GM12878 (cell line): ENCODE measurements around the gene RFC1. TPM values are rescaled to one million over a fixed set of nuclear protein-coding genes. Genes with fewer than 3 reads are reported as not detected.

Experiments used
- ATAC-seq: fragments of 200-7000 bp; cut with Tn5 transposase; 3 replicates; pipeline ENCODE4 v1.9.1; 2020; ENCODE audit warnings: mild to moderate bottlenecking, moderate library complexity
- BruUV-seq: library from RNA; stranded (reverse); fragments of 400-500 nt; replicated peaks from 2 replicates; lab custom pipeline; 2021; lab: Mats Ljungman, UMichigan
- CTCF ChIA-PET: fragments of 300-600 bp; sonication (Branson Sonifier 250); formaldehyde crosslinking; extraction: SDS; loops from one replicate; lab custom pipeline; 2021; ENCODE audit warnings: inconsistent platforms; lab: Yijun Ruan, JAX
- POLR2A ChIA-PET: fragments of 350-600 bp; formaldehyde crosslinking; extraction: SDS; loops from one replicate; lab custom pipeline; 2021; ENCODE audit warnings: inconsistent platforms; lab: Charles Lee
- RAD21 ChIA-PET: fragments of 300-600 bp; sonication (Branson Sonifier 250); formaldehyde crosslinking; loops from one replicate; lab custom pipeline; 2023; ENCODE audit warnings: antibody characterized with exemption; ENCODE audit not compliant: unreplicated experiment; lab: Charles Lee
- SMC1A ChIA-PET: fragments of 300-600 bp; sonication (Branson Sonifier 250); formaldehyde crosslinking; loops from one replicate; lab custom pipeline; 2023; ENCODE audit not compliant: unreplicated experiment, uncharacterized antibody; lab: Charles Lee
- DNase-seq: peaks from one replicate; pipeline ENCODE4 v3.0.0-alpha.2; 2011; ENCODE audit warnings: low read depth, low spot score
- FAIRE-seq: peaks from 3 replicates; lab custom pipeline; 2011; peaks lifted over from hg19 to GRCh38; lab: Jason Lieb, UNC
- H2AFZ ChIP-seq: 2 replicates; pipeline ENCODE4 v1.6.0; 2011; ENCODE audit warnings: low read depth, low read length, control low read depth; ENCODE audit not compliant: control insufficient read depth
- H3K27ac ChIP-seq: 2 replicates; pipeline ENCODE4 v1.5.1; 2011; ENCODE audit warnings: control low read depth; ENCODE audit not compliant: control insufficient read depth, insufficient read depth
- H3K27me3 ChIP-seq, 2 experiments: replicated peaks in 1 of 2; 2 replicates each; pipeline versions ENCODE4 v1.6.0 to v1.6.1; 2011; ENCODE audit warnings: low read length in 1 of 2; ENCODE audit not compliant: control insufficient read depth in 2 of 2, insufficient read depth in 2 of 2
- H3K36me3 ChIP-seq, 2 experiments: 2 replicates each; pipeline ENCODE4 v1.5.1; 2011; ENCODE audit warnings: low read length in 1 of 2; ENCODE audit not compliant: control insufficient read depth in 2 of 2, insufficient read depth in 2 of 2
- H3K4me1 ChIP-seq: 2 replicates; pipeline ENCODE4 v1.6.1; 2011; ENCODE audit warnings: mild to moderate bottlenecking, low read length, moderate library complexity, mixed read lengths; ENCODE audit not compliant: control insufficient read depth, insufficient read depth
- H3K4me2 ChIP-seq: 2 replicates; pipeline ENCODE4 v1.6.0; 2011; ENCODE audit warnings: control low read depth; ENCODE audit not compliant: control insufficient read depth, insufficient read depth
- H3K4me3 ChIP-seq: fragments of 200-600 bp; sonication (generic); 2 replicates; pipeline ENCODE4 v1.5.1; 2016
- H3K79me2 ChIP-seq: 2 replicates; pipeline ENCODE4 v1.6.0; 2011; ENCODE audit warnings: low read length; ENCODE audit not compliant: control insufficient read depth, insufficient read depth
- H3K9ac ChIP-seq: 2 replicates; pipeline ENCODE4 v1.8.0; 2011; ENCODE audit warnings: low read length, control low read depth, mixed read lengths; ENCODE audit not compliant: control insufficient read depth, insufficient read depth
- H3K9me3 ChIP-seq: replicated peaks from 3 replicates; pipeline ENCODE4 v1.5.1; 2011; ENCODE audit warnings: mild to moderate bottlenecking, low read length; ENCODE audit not compliant: control insufficient read depth, insufficient read depth
- H4K20me1 ChIP-seq: 2 replicates; pipeline ENCODE4 v1.6.0; 2011; ENCODE audit not compliant: control insufficient read depth, insufficient read depth
- JUNB ChIP-seq: IDR thresholded peaks from 2 replicates; pipeline ENCODE4 v1.6.1; 2016; ENCODE audit warnings: antibody characterized with exemption, mild to moderate bottlenecking
- KAT2A ChIP-seq: conservative IDR thresholded peaks from 2 replicates; pipeline ENCODE4 v1.6.1; 2011; ENCODE audit warnings: low read depth, low read length; ENCODE audit not compliant: control insufficient read depth
- NFYA ChIP-seq: IDR thresholded peaks from 2 replicates; pipeline ENCODE4 v1.6.1; 2011; ENCODE audit warnings: low read depth, mild to moderate bottlenecking, low read length, improper control_type of control experiment, borderline replicate concordance
- POLR2AphosphoS2 ChIP-seq: IDR thresholded peaks from 2 replicates; pipeline ENCODE4 v1.6.1; 2011; ENCODE audit warnings: low read depth, mild to moderate bottlenecking, low read length, improper control_type of control experiment, moderate library complexity
- RELA ChIP-seq: fragments of 450-650 bp; IDR thresholded peaks from 2 replicates; pipeline ENCODE4 v1.8.0; 2014; ENCODE audit warnings: borderline replicate concordance; ENCODE audit not compliant: partially characterized antibody
- REST ChIP-seq: IDR thresholded peaks from 2 replicates; pipeline ENCODE4 v1.6.1; 2012; ENCODE audit warnings: mild to moderate bottlenecking, low read depth, low read length
- SUZ12 ChIP-seq: fragments of 200-600 bp; sonication (generic); IDR thresholded peaks from one replicate; pipeline ENCODE4 v1.6.1; 2018; ENCODE audit warnings: antibody characterized with exemption, mild to moderate bottlenecking; ENCODE audit not compliant: unreplicated experiment
- WGBS: methylation state at CpG from one replicate; pipeline ENCODE4 v1.1.6; 2016; ENCODE audit warnings: low lambda C conversion rate; ENCODE audit not compliant: insufficient replicate concordance, insufficient coverage; ENCODE audit errors: missing lambda C conversion rate; 5-methylcytosine and 5-hydroxymethylcytosine counted together
- in situ Hi-C: fragments of 300-500 bp; cut with MboI; formaldehyde crosslinking; loops from 9 replicates; pipeline ENCODE4 v1.14.3; 2018; ENCODE audit warnings: mixed read lengths
- intact Hi-C: fragments of 100-400 bp; cut with micrococcal nuclease; formaldehyde crosslinking; loops from one replicate; pipeline ENCODE4 v1.14.2; 2022; ENCODE audit not compliant: unreplicated experiment
- polyA plus RNA-seq, 11 experiments: library from polyadenylated mRNA; depleted of rRNA in 4 of 11; unstranded in 6 of 11; stranded (reverse) in 5 of 11; fragments of >200 nt; fragmentation: Nextera tagmentation in 4 of 11; fragmentation: Illumina TruSeq in 1 of 11; extraction: Ambion mirVana in 4 of 11; extraction: Trizol in 1 of 11; gene quantifications; 1 replicate in 1 of 11; 2 replicates in 10 of 11; pipeline versions ENCODE4 v1.2.1 to v1.2.3, GENCODE V29; 2011 to 2016; ENCODE audit warnings: inconsistent platforms in 2 of 11, missing spikeins in 2 of 11, low read depth in 1 of 11
- total RNA-seq, 4 experiments: library from RNA; depleted of rRNA in 3 of 4; stranded (reverse); fragments of >200 nt in 3 of 4; fragmentation: Illumina TruSeq in 1 of 4; extraction: Trizol in 1 of 4; gene quantifications; 2 replicates each; pipeline versions ENCODE4 v1.2.1 to v1.2.3, GENCODE V29; 2013 to 2021

The RFC1 gene
- total and polyA plus RNA-seq, 10 of the 15 experiments (the other 5 are each of a cell fraction or from before 2014, with no cell fraction given) = 22.5 to 67.8 (median 40.3) TPM

DNA sequence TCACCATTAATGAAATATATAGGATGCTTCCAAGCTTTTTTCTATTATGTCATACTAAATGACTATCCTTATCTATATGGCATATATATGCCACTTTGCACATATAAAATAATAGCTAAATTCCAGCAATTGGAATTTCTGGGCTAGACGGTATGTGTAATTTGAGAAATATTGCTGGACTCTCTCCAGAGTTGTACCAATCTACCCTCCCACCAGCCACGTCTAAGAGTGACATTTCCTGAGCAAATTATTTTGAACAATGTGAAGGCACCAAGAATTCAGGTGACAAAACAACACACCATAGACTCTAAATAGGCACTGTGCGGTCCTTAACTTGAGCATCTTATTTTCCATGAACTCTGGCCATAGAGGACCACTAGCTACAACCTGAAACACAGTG is 62.3 kb downstream of the RFC1 start:
- TF ChIP-seq RELA (no peak), JUNB (no peak), POLR2AphosphoS2 (no peak)
- no peak for FAIRE-seq
- Histone ChIP-seq H3K9me3 (no peaks in the 10 kb centered on the region), H4K20me1 (no peaks in the 10 kb centered on the region), H3K4me3 (no peak overlapping the region), H3K27me3 (no peaks in the 10 kb centered on the region), H3K27ac (no peak overlapping the region), H3K36me3 (peaks cover 17 to 36% of the 10 kb centered on the region in 2 experiments; a peak in 3 of 4 replicates), H3K4me2 (no peak overlapping the region), H3K4me1 (no peaks in the 10 kb centered on the region), H3K79me2 (no peaks in the 10 kb centered on the region), H3K9ac (no peak overlapping the region), H2AFZ (no peak overlapping the region)
- BruUV-seq = no TSS peak
- CTCF ChIA-PET = interaction anchor here (1.3 kb wide), 1 partner anchor 107 kb away, joined by 3 read pairs; no protein-coding TSS in a partner anchor
- POLR2A ChIA-PET = no interaction called here
- intact Hi-C loops (no loop called here), in situ Hi-C loops (no loop called here)
- DNase-seq = no peak
- SMC1A ChIA-PET = no interaction called here
- ATAC-seq = no peak
- WGBS = 100% methylated on average over 3 of the region's 3 CpGs
- RAD21 ChIA-PET = no interaction called here

DNA sequence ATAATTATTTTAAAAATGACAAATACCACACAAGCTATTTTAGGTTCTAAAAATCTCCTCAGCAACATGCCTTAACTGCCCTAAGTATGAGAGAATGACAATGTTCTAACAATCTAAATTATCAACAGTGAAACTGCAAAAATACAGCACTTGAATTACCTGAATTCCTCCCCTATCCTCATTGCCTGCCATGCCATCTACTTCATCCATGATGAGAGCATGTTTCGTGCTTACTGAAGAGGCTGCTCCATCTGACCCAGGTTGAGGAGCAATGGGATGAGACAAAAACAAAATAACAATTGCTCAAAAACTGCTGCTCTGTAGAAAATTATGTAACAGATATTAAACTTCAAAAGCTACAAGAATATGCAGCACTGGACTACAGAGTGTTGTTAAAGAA is 63.3 kb downstream of the RFC1 start:
- H3K9ac ChIP-seq = no peak overlapping the region
- no peak overlapping the region for H3K4me3 ChIP-seq
- no TSS peak for BruUV-seq
- FAIRE-seq = no peak
- CTCF ChIA-PET = no interaction called here
- H3K27ac ChIP-seq = no peak overlapping the region
- POLR2A ChIA-PET = interaction anchor here (0.6 to 1.2 kb wide), 3 partner anchors 11 to 833 kb away, joined by 3 read pairs; no protein-coding TSS in a partner anchor
- in situ Hi-C loops = no loop called here
- H3K27me3 ChIP-seq = no peaks in the 10 kb centered on the region
- H2AFZ ChIP-seq = no peak overlapping the region
- TF ChIP-seq SUZ12 (no peak), KAT2A (no peak), REST (no peak), NFYA (no peak)
- no peak overlapping the region for H3K4me2 ChIP-seq
- SMC1A ChIA-PET = interaction anchor here (0.7 kb wide), 2 partner anchors 168 to 549 kb away, joined by 3 read pairs; no protein-coding TSS in a partner anchor
- RAD21 ChIA-PET = no interaction called here
- peaks cover 15 to 33% of the 10 kb centered on the region in 2 experiments; a peak in 3 of 4 replicates for H3K36me3 ChIP-seq
- no peaks in the 10 kb centered on the region for H3K79me2 ChIP-seq
- intact Hi-C loops = no loop called here
- no peak for ATAC-seq
- H4K20me1 ChIP-seq = no peaks in the 10 kb centered on the region
- no peaks in the 10 kb centered on the region for H3K4me1 ChIP-seq
- no peak for DNase-seq
- WGBS = 100% methylated on average over 1 of the region's 1 CpG
- H3K9me3 ChIP-seq = no peaks in the 10 kb centered on the region; the same call in 2 of the 3 replicates
